Inflammatory macrophage treated with lipopolysaccharide for 1 hour (primary cell): ENCODE data around the gene DARS1.
A peak's percentile ranks its signal among the peaks of the same experiment; 100 is the strongest.

Experiments used
- DNase-seq, 2 donors: peaks; one replicate each; pipeline ENCODE4 v3.0.0-alpha.2; 2020 to 2022

DARS1 gene

DNA sequence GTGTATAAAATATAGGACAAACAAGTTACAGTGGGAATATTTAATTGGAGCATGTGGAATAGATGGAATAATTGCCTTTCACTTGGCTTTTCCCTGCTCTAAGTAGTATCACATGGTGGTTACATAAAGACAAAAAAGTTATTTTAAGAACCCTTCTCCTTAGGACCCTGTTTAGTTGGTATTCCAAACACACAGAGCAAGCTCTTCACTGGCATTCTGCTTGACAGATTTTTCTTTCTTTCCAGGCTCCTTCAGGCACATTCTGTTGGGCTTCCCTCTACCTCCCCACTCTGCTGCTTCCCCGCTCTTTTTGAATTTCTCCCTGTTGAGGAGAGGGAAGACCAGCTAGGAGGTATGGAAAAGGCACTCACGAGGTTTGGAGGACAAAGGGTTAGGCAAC is 29.0 kb upstream of the DARS1 start:
- no peak for DNase-seq

DNA sequence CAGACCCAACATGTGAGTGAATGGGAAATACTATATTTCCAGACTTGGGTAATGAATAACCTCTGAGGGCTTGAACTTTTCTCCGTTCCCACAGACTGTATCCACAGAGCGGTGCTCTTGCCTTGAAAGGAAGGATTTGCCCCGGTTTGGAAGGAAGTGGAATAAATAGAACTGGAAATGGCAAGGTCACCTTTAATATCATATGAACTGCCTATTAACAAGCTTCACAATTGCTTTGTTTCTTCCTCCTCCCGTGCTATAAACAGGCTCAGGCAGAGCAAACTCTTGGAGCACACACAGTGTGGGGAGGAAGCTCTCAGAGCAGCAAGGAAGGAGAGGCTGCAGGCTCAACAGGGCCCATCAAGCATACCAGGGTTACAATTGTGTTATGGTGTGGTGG is 28.5 kb upstream of the DARS1 start:
- peak; percentile 74 to 83 for DNase-seq

DNA sequence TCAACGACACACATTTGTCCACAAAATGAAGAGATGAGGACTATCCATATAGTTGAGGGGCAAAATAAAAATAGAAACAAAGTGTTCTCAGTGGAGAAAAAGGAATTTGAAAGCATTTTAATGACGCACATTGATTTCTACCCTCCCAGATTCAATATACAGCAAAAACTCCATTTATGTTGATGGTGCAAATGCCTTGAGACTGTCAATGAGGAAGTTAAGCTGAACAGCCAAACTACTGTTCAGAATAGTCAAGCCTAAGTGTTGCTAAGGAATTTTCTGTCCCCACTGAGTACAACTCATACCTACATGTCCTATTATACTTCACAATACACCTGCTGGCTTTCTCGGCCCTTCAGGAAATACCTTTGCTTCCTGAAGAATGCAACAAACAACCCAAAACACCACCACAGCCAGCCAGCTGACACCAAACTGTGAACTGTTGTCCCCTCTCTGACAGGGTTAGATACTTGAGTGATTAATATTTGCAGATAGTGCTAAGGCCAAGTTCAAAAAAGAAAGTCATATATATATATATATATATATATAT is 27.8 kb upstream of the DARS1 start:
- DNase-seq: peak in 1 of 2 donors; percentile 25

DNA sequence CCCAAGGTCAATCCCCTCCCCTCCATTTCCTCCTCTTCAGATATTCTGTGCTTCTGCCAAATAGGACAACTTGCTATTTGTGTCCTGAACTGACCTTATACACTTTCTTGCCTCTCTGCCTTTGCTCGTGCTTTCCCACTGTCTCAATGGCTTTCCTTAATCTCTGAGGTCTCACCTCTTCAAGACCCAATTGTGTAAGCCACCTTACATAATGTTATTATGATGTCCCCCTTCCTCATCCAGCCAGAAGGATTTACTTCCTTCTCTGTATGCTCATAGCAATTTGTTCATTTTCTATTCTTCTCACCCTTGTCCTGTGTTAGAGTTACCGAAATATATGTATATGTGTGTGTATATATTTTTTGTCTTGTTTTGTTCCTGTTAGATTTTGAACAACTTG is 26.9 kb upstream of the DARS1 start:
- DNase-seq: peak; percentile 41 to 57

- DNase-seq: no peak
Measured at GRCh38 chr2:136010126-136010525, 24.7 kb upstream of the DARS1 start.

GRCh38 chr2:136008205-136008865 is 22.9 kb upstream of the DARS1 start:
- DNase-seq: peak; percentile 90 to 97

DNA sequence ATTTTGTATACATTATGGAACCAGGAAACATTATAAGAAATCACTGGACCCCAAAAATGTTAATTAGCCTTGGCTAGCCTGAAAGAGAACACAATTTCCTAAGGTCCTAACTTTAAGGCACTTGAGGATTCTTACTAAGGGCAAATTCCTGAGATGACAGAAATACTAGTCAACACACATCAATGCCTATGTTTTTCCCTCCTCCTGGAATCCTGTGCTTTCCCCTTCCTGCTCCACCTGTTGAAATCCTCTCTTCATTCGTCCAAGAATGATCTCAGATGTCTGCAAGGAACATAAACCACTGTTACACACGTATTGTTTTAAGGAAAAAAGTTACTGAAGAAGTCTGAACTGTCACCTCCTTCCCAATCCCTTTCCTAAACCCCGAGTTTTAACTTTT is 21.2 kb upstream of the DARS1 start:
- DNase-seq: no peak

DNA sequence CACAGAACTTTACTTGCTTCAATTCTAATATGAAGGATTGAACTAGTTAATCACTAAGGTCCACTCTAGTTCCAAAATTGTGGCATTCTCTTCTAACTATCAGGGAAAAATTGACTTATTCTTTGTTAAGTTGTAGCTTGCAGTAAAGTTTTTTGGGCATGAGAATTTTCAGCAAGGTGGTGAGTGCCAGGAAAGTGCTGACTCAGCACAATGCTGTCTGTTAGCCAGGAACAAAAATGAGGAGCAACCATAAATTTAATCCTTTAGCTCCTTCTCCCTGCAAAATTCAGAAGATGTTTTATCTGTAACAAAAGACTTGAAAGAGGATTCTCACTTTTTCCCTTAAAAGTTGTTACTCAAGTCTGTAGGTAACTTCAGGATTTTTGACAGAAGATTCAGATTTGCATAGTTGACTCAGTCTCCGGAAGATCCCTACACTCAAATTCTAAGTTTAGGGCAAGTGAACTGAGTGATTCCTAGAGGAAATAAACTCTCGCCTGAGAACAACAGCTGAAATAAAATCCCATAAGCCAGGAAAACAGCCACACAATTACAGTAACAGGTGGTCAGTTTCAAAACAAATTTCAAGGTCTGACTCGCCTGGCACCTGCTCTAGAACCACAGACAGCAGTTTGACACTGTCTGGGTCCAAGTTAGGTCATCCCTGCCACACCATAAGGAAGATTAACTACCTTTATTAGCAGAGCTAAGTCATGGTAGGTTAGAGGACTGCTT is 20.2 kb upstream of the DARS1 start:
- DNase-seq: peak in 1 of 2 donors; percentile 73

GRCh38 chr2:136004965-136005364 is 19.5 kb upstream of the DARS1 start:
- no peak for DNase-seq

DNA sequence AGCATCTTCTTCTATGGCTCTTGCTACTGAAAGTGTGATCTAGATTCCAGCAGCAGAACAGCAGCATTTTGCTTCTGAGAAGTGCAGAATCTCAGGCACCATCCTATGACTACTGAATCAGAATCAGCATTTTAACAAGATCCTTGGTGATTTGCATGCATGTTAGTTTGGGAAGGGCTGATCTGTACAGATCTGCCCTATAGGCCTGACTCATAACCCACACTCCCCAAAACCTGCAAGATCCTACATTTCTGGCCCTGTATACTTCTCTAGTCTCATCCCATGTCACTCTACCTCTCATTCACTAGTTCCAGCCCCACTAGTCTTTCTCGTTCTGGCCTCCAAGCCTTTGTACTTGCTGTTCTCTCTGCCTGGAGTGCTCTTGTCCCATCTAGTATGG is 15.7 kb upstream of the DARS1 start:
- DNase-seq: no peak

GRCh38 chr2:136000502-136000901 is 15.1 kb upstream of the DARS1 start:
- no peak for DNase-seq

GRCh38 chr2:135999899-136000298 is 14.5 kb upstream of the DARS1 start:
- DNase-seq: no peak

DNA sequence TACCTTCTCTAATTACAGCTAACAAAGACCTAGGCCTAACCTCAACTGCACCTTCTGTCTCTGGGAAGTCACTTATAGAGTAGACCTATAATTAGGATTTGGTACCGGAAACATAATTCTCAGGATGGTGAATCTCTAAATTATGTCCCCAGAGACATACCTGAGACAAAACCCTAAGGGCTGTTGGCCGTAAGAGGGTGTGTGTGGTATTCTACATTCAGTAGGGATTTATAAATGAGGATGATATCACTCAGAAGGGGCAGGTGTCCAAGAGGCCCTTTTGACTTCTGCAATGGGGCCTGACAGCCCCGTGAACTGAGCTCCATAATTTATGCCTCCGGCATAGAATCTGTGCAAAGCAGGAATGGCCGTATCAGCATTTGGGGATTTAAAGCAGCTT is 13.5 kb upstream of the DARS1 start:
- no peak for DNase-seq

DNA sequence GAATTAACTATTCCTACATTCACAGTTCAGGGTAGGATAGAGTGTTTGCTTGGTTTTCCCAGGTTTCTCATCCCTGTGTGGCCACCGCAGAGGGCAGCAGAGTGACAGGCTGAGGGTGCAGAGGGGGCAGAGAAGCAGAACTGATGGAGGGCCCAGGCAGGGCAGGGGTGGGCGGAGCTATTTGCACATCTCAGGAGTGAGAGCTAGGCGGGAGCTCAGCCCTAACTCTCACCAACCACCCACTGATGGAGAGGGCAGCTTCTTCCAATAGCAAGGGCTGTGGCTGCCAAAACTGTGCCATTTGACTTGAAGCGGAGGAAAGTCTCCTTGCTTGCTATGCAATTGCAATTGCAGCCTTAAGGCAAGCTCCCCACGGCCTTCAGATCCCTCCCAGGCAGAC is 12.0 kb upstream of the DARS1 start:
- peak; percentile 58 to 77 for DNase-seq

- no peak for DNase-seq
Measured at GRCh38 chr2:135996304-135996703, 10.9 kb upstream of the DARS1 start.

GRCh38 chr2:135994281-135994680 is 8.9 kb upstream of the DARS1 start:
- no peak for DNase-seq

DNA sequence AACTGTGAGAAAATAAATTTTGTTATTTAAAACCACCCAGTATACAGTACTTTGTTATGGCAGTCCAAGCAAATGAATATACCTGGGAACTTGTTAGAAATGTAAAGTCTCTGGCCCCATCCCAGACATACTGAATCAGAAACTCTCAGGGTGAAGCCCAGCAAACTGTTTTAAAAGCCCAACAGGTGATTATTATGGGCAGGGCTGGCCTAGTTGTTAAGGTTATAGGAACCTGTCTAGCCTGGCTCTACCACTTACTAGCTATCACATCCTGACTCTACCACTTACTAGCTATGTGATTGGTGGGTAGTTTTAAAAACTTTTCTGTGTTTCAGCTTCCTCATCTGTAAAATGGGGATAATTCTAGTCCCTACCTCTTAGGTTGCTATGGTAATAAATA is 8.0 kb upstream of the DARS1 start:
- DNase-seq: no peak

DNA sequence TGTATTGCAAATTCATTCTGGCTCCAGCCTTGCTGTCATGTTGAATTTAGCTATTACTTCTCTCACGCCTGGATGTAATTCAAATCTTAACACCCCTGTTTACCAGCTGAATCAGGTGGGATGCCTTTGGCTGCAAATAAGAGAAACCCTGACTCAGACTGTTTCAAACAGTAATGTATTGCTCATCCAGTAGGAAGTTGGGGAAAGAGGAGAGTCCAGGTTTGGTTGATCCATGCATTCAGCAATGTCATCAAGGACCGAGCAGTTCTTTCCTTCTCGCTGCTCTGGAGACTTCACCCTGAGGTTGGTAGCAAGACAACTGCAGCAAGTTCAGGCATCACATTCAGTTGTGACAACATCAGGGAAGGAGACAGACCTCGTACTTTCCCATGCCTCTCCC is 6.4 kb upstream of the DARS1 start:
- no peak for DNase-seq

GRCh38 chr2:135987441-135987840 is 2.0 kb upstream of the DARS1 start:
- DNase-seq: no peak

DNA sequence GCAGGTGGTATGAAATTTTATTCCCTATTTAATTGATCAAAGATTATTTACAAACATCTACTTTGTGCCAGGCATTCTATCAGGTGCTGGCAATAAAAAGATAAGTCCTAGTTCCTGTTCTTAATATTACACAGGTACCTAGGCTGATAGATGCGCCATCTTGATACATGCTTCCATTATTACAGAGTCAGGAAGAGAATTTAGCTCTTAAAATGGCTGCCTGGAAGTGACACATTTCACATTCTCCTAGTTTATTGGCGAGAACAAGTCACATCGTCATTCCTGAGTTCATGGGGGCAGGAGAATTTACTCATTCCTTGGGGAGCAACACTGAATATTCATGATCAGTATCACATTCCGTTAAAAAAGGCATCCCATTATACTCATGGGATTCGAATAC is 1.1 kb upstream of the DARS1 start:
- no peak for DNase-seq

GRCh38 chr2:135985826-135986393 is 484 bp upstream of the DARS1 start:
- peak; percentile 89 to 95 for DNase-seq

DNA sequence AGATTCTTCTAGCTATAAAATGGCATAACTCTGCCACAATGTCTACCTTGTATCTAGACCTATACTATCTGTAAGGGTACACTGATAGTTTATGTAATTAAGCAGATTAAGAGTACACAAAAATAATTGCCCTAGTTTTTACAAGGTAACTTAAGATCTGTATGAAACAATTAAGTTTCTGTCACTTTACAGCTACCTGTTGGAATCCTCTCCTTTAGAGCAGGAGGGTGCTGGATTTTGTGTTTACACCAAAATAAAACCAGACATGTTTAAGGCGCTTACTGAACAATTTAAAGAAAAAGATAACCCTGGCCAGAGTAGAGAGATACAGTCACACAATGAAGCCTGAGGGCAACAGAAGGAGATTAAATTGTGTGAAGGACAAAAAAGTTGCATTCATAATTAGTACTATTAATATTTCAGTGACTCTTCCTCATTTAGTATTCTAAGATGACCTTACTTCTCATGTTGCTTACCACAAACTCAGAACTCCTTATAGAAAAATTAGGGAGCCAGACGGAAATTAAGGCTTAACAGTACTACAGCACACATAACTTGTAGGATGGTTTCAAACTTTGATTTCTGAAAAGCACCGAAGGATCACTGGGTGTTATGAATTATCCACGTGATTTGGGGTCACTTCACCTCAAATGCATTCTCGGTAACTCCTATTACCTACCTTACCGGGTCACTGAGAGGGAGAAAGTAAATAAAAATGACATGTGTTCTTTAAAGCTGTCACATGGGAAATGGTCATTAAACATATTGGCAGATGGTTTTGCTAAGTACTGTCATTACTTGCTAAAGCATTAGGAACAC is 1.0 kb downstream of the DARS1 start:
- DNase-seq: no peak

DNA sequence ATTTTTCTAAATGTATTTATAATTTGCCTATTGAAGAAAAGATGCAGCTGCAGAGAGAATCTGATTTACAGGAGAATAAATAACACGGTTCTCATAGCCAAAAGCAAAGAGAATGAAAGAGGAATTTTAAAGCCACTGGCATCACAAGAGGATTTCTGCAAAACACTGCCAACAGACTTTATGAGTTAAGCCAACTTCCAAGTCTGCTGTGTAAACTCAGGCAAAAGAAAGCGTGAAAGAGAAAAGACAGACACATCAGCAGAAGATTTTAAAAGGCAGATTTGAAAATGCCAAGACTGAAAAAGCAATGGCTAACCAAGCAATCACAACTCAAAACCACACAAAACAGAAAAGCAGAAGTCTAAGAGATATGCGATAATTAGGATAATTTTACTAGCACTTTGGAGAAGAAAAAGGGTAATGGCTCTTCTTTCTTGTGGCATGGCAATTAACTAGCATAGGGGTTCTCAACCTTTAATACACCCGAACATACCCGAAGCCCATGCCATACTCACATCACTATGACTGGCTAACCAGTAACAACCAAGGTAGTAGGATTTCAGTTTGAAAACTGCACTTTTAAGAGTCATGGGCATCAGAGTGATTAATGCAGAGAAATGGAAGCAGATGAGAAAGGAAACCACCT is 4.9 kb downstream of the DARS1 start:
- no peak for DNase-seq
